Liver (tissue), 9 donors: ENCODE measurements around the gene SCAMP1. TPM values are rescaled to one million over a fixed set of nuclear protein-coding genes. Genes with fewer than 3 reads are reported as not detected.

Experiments used
- DNase-seq: peaks from one replicate; pipeline ENCODE4 v3.0.0-alpha.2; 2017; ENCODE audit warnings: low spot score
- H3K27ac ChIP-seq, 2 donors: one replicate each; pipeline ENCODE4 v1.7.0; 2013; ENCODE audit warnings: inconsistent platforms in 2 of 2, low read length in 2 of 2, control low read depth in 1 of 2, low read depth in 1 of 2, mild to moderate bottlenecking in 1 of 2
- H3K27me3 ChIP-seq, 4 donors: one replicate each; pipeline versions ENCODE4 v1.6.1 to v1.7.0; 2013; ENCODE audit warnings: low read length in 3 of 4, inconsistent platforms in 1 of 4, mild to moderate bottlenecking in 1 of 4, moderate library complexity in 1 of 4; ENCODE audit not compliant: control insufficient read depth in 4 of 4, insufficient read depth in 4 of 4
- H3K36me3 ChIP-seq, 4 donors: one replicate each; pipeline versions ENCODE4 v1.6.1 to v1.7.0; 2013; ENCODE audit warnings: low read length in 3 of 4, mild to moderate bottlenecking in 3 of 4, low read depth in 1 of 4, moderate library complexity in 1 of 4; ENCODE audit not compliant: control insufficient read depth in 4 of 4, insufficient read depth in 3 of 4
- H3K4me1 ChIP-seq, 4 donors: one replicate each; pipeline versions ENCODE4 v1.6.1 to v1.7.0; 2013; ENCODE audit warnings: low read length in 3 of 4, mild to moderate bottlenecking in 3 of 4, moderate library complexity in 1 of 4; ENCODE audit not compliant: control insufficient read depth in 4 of 4, insufficient read depth in 4 of 4
- H3K4me3 ChIP-seq, 3 donors: one replicate each; pipeline versions ENCODE4 v1.6.1 to v1.7.0; 2013; ENCODE audit warnings: low read length in 3 of 3, control low read depth in 1 of 3, low read depth in 1 of 3, mild to moderate bottlenecking in 1 of 3
- H3K9ac ChIP-seq, 2 donors: one replicate each; pipeline ENCODE4 v1.7.0; 2013; ENCODE audit warnings: low read length in 2 of 2, mild to moderate bottlenecking in 2 of 2, moderate library complexity in 2 of 2, control low read depth in 1 of 2, low read depth in 1 of 2
- H3K9me3 ChIP-seq, 4 donors: one replicate each; pipeline versions ENCODE4 v1.6.1 to v1.7.0; 2013; ENCODE audit warnings: low read length in 3 of 4; ENCODE audit not compliant: control insufficient read depth in 4 of 4
- EGR1 ChIP-seq, 2 donors: IDR thresholded peaks; 2 replicates each; pipeline ENCODE4 v1.6.1; 2016 to 2018; ENCODE audit warnings: antibody characterized with exemption in 2 of 2, low read depth in 2 of 2
- FOXA1 ChIP-seq: IDR thresholded peaks from 2 replicates; pipeline ENCODE4 v1.6.1; 2016; ENCODE audit warnings: antibody characterized with exemption
- FOXA2 ChIP-seq: IDR thresholded peaks from 2 replicates; pipeline ENCODE4 v1.6.1; 2016; ENCODE audit warnings: antibody characterized with exemption
- GABPA ChIP-seq, 2 donors: IDR thresholded peaks in 1 of 2; conservative IDR thresholded peaks in 1 of 2; 2 replicates each; pipeline ENCODE4 v1.6.1; 2016; ENCODE audit warnings: antibody characterized with exemption in 2 of 2, mild to moderate bottlenecking in 1 of 2, moderate library complexity in 1 of 2
- HNF4A ChIP-seq, 2 donors: conservative IDR thresholded peaks; 2 replicates each; pipeline ENCODE4 v1.6.1; 2016; ENCODE audit warnings: antibody characterized with exemption in 2 of 2, mild to moderate bottlenecking in 2 of 2
- HNF4G ChIP-seq: IDR thresholded peaks from 2 replicates; pipeline ENCODE4 v1.6.1; 2016; ENCODE audit warnings: antibody characterized with exemption
- JUND ChIP-seq, 2 donors: IDR thresholded peaks; 2 replicates each; pipeline ENCODE4 v1.6.1; 2016; ENCODE audit warnings: antibody characterized with exemption in 2 of 2
- MAX ChIP-seq: IDR thresholded peaks from 2 replicates; pipeline ENCODE4 v1.6.1; 2016; ENCODE audit warnings: antibody characterized with exemption
- NR2F2 ChIP-seq: IDR thresholded peaks from 2 replicates; pipeline ENCODE4 v1.6.1; 2016; ENCODE audit warnings: antibody characterized with exemption
- RAD21 ChIP-seq, 2 donors: IDR thresholded peaks; 2 replicates each; pipeline ENCODE4 v1.6.1; 2016; ENCODE audit warnings: antibody characterized with exemption in 2 of 2, mild to moderate bottlenecking in 2 of 2
- RXRA ChIP-seq, 2 donors: IDR thresholded peaks; 2 replicates each; pipeline ENCODE4 v1.6.1; 2017 to 2018; ENCODE audit warnings: antibody characterized with exemption in 2 of 2, mild to moderate bottlenecking in 1 of 2
- SP1 ChIP-seq: IDR thresholded peaks from 2 replicates; pipeline ENCODE4 v1.6.1; 2018; ENCODE audit warnings: antibody characterized with exemption, mild to moderate bottlenecking
- TAF1 ChIP-seq: conservative IDR thresholded peaks from 2 replicates; pipeline ENCODE4 v1.6.1; 2016; ENCODE audit warnings: antibody characterized with exemption, mild to moderate bottlenecking
- YY1 ChIP-seq: IDR thresholded peaks from 2 replicates; pipeline ENCODE4 v1.6.1; 2016; ENCODE audit warnings: antibody characterized with exemption, mild to moderate bottlenecking
- WGBS: extraction: QIAGEN DNeasy Blood & Tissue Kit; methylation state at CpG from one replicate; pipeline ENCODE4 v1.1.7; 2013; 5-methylcytosine and 5-hydroxymethylcytosine counted together
- polyA plus RNA-seq, 2 donors: library from polyadenylated mRNA; stranded (reverse) in 1 of 2; unstranded in 1 of 2; fragments of 200-250 nt in 1 of 2; fragments of >200 nt in 1 of 2; fragmentation: Nextera tagmentation in 1 of 2; extraction: Ambion mirVana in 1 of 2; gene quantifications; one replicate each; pipeline versions ENCODE4 v1.2.1 to v1.2.3, GENCODE V29; 2013 to 2015
- total RNA-seq, 2 donors: library from RNA; depleted of rRNA; stranded (reverse); fragments of >200 nt; gene quantifications; one replicate each; pipeline ENCODE4 v1.2.3, GENCODE V29; 2014
- TF ChIP-seq, protein P1 (sequence below): IDR thresholded peaks from 2 replicates; pipeline ENCODE4 v1.6.1; 2016; ENCODE audit warnings: antibody characterized with exemption
- TF ChIP-seq, protein P2 (sequence below): IDR thresholded peaks from 2 replicates; pipeline ENCODE4 v1.6.1; 2016; ENCODE audit warnings: antibody characterized with exemption
- TF ChIP-seq, protein P3 (sequence below): fragments of 150-350 bp; IDR thresholded peaks from 2 replicates; pipeline ENCODE4 v1.5.1; 2017; ENCODE audit warnings: improper control_type of control experiment, low read depth, low read length; ENCODE audit not compliant: missing input control
- TF ChIP-seq, protein P4 (sequence below): IDR thresholded peaks from 2 replicates; pipeline ENCODE4 v1.6.1; 2016; ENCODE audit warnings: antibody characterized with exemption, mild to moderate bottlenecking
- donor health status: healthy.
- donor health status: healthy.
- donor health status: healthy.
- donor health status: healthy.
- donor health status: healthy.

SCAMP1 gene
- total and polyA plus RNA-seq, 4 donors = 5.9 to 15.0 (median 9.0) TPM

GRCh38 chr5:78495800-78496199, 135.4 kb downstream of the SCAMP1 start (continued):
- TF ChIP-seq, protein P1, sequence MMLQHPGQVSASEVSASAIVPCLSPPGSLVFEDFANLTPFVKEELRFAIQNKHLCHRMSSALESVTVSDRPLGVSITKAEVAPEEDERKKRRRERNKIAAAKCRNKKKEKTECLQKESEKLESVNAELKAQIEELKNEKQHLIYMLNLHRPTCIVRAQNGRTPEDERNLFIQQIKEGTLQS = no peak
- TF ChIP-seq HNF4A (conservative IDR thresholded peaks at IDR 0.05) (no peak), FOXA1 (no peak), GABPA (IDR thresholded peaks at IDR 0.05 in 1 of 2, conservative IDR thresholded peaks at IDR 0.05 in 1 of 2) (no peak)
- TF ChIP-seq, protein P2, sequence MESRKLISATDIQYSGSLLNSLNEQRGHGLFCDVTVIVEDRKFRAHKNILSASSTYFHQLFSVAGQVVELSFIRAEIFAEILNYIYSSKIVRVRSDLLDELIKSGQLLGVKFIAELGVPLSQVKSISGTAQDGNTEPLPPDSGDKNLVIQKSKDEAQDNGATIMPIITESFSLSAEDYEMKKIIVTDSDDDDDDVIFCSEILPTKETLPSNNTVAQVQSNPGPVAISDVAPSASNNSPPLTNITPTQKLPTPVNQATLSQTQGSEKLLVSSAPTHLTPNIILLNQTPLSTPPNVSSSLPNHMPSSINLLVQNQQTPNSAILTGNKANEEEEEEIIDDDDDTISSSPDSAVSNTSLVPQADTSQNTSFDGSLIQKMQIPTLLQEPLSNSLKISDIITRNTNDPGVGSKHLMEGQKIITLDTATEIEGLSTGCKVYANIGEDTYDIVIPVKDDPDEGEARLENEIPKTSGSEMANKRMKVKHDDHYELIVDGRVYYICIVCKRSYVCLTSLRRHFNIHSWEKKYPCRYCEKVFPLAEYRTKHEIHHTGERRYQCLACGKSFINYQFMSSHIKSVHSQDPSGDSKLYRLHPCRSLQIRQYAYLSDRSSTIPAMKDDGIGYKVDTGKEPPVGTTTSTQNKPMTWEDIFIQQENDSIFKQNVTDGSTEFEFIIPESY = no peak

GRCh38 chr5:78496373-78496772, 136.0 kb downstream of the SCAMP1 start:
- no peak overlapping the region for H3K27ac ChIP-seq
- TF ChIP-seq, protein P1 = no peak
- TF ChIP-seq RAD21 (IDR thresholded peaks at IDR 0.05) (no peak), EGR1 (IDR thresholded peaks at IDR 0.05; ENCODE audit: low read depth in 2 of 2) (no peak), FOXA2 (no peak), RXRA (IDR thresholded peaks at IDR 0.05) (no peak), SP1 (no peak), HNF4G (no peak), NR2F2 (no peak), JUND (IDR thresholded peaks at IDR 0.05) (no peak), YY1 (no peak), GABPA (IDR thresholded peaks at IDR 0.05 in 1 of 2, conservative IDR thresholded peaks at IDR 0.05 in 1 of 2) (no peak), TAF1 (no peak), HNF4A (conservative IDR thresholded peaks at IDR 0.05) (no peak)
- TF ChIP-seq, protein P3, sequence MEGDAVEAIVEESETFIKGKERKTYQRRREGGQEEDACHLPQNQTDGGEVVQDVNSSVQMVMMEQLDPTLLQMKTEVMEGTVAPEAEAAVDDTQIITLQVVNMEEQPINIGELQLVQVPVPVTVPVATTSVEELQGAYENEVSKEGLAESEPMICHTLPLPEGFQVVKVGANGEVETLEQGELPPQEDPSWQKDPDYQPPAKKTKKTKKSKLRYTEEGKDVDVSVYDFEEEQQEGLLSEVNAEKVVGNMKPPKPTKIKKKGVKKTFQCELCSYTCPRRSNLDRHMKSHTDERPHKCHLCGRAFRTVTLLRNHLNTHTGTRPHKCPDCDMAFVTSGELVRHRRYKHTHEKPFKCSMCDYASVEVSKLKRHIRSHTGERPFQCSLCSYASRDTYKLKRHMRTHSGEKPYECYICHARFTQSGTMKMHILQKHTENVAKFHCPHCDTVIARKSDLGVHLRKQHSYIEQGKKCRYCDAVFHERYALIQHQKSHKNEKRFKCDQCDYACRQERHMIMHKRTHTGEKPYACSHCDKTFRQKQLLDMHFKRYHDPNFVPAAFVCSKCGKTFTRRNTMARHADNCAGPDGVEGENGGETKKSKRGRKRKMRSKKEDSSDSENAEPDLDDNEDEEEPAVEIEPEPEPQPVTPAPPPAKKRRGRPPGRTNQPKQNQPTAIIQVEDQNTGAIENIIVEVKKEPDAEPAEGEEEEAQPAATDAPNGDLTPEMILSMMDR = no peak
- no peak overlapping the region for H3K4me3 ChIP-seq
- H3K9me3 ChIP-seq = no peaks in the 10 kb centered on the region
- H3K9ac ChIP-seq = no peak overlapping the region
- peaks cover 0 to 4% (median 0%) of the 10 kb centered on the region in 4 donors for H3K27me3 ChIP-seq
- no peaks in the 10 kb centered on the region for H3K36me3 ChIP-seq
- DNase-seq = no peak
- H3K4me1 ChIP-seq = no peaks in the 10 kb centered on the region

DNA sequence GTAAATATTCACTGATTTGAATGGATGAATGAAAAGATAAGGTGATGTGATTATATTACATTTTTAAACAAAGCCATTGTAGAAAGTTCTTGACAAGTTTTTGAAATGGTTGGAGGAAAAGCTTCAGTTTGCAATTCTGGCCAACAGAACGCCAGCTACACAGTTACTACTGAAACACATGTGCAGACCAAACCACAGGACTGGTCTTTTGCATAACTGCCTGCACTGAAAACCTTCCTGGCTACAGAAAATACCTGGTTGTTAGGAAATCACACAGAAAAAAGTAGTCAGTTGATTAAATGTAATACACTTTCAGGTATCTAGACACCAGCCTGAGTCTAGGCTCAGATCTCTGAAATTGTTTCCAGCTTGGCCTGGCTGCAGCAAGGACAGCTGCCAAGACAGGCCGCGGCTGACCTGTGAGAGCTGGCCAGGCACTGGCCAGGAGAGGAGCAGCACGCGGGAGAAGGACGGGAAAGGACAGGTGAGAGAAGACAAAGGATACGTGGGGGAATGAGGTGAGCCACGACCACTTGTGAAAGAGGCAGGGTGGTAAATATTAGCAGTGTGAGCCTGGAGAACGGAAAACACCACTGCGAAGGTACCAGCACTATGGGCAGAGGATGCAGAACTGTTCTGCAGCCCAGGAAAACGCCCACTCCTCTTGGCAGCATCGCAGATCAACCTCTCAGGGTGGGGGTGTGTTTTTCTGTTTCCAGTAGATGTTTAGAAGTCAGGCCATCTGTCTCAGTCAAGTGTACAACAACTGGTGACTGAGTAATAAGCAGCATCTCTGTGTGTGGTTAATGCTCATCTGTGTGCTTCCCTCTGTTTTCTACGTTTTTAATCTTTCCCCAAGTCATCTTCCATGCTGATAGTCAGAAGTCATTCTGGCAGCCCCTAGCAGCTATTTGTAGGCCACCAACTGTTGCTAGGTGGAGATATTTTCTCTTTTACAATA, 137.4 kb downstream of the SCAMP1 start:
- H3K36me3 ChIP-seq = no peaks in the 10 kb centered on the region
- peaks cover 0 to 4% (median 0%) of the 10 kb centered on the region in 4 donors for H3K27me3 ChIP-seq
- 56% methylated on average over 13 of the region's 13 CpGs for WGBS
- no peak overlapping the region for H3K4me3 ChIP-seq
- DNase-seq = no peak
- H3K9ac ChIP-seq = no peak overlapping the region
- H3K4me1 ChIP-seq = no peaks in the 10 kb centered on the region
- H3K9me3 ChIP-seq = no peaks in the 10 kb centered on the region
- H3K27ac ChIP-seq = no peak overlapping the region
- TF ChIP-seq MAX (no peak), HNF4A (conservative IDR thresholded peaks at IDR 0.05) (no peak), HNF4G (no peak), SP1 (no peak), JUND (IDR thresholded peaks at IDR 0.05) (no peak), GABPA (IDR thresholded peaks at IDR 0.05 in 1 of 2, conservative IDR thresholded peaks at IDR 0.05 in 1 of 2) (no peak)
- TF ChIP-seq, protein P2 = no peak
- TF ChIP-seq, protein P4, sequence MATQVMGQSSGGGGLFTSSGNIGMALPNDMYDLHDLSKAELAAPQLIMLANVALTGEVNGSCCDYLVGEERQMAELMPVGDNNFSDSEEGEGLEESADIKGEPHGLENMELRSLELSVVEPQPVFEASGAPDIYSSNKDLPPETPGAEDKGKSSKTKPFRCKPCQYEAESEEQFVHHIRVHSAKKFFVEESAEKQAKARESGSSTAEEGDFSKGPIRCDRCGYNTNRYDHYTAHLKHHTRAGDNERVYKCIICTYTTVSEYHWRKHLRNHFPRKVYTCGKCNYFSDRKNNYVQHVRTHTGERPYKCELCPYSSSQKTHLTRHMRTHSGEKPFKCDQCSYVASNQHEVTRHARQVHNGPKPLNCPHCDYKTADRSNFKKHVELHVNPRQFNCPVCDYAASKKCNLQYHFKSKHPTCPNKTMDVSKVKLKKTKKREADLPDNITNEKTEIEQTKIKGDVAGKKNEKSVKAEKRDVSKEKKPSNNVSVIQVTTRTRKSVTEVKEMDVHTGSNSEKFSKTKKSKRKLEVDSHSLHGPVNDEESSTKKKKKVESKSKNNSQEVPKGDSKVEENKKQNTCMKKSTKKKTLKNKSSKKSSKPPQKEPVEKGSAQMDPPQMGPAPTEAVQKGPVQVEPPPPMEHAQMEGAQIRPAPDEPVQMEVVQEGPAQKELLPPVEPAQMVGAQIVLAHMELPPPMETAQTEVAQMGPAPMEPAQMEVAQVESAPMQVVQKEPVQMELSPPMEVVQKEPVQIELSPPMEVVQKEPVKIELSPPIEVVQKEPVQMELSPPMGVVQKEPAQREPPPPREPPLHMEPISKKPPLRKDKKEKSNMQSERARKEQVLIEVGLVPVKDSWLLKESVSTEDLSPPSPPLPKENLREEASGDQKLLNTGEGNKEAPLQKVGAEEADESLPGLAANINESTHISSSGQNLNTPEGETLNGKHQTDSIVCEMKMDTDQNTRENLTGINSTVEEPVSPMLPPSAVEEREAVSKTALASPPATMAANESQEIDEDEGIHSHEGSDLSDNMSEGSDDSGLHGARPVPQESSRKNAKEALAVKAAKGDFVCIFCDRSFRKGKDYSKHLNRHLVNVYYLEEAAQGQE = no peak
- TF ChIP-seq, protein P1 = no peak
